Keratinocyte (primary cell): Measurements from ENCODE around the gene NR1D2. TPM values are rescaled to one million over a fixed set of nuclear protein-coding genes. Genes with fewer than 3 reads are reported as not detected.

Experiments used
- DNase-seq: peaks from one replicate; pipeline ENCODE4 v3.0.0-alpha.2; 2011; ENCODE audit warnings: low read depth, missing footprints, low spot score
- FAIRE-seq: peaks from 2 replicates; lab custom pipeline; 2011; peaks lifted over from hg19 to GRCh38; lab: Jason Lieb, UNC
- H2AFZ ChIP-seq: 2 replicates; pipeline ENCODE4 v1.6.0; 2012; ENCODE audit warnings: low read length, control low read depth, inconsistent platforms; ENCODE audit not compliant: control insufficient read depth
- H3K27ac ChIP-seq: 2 replicates; pipeline ENCODE4 v1.5.1; 2011; ENCODE audit warnings: low read length; ENCODE audit not compliant: control insufficient read depth, insufficient read depth
- H3K27me3 ChIP-seq: 3 replicates; pipeline ENCODE4 v1.6.0; 2011; ENCODE audit warnings: low read length; ENCODE audit not compliant: control insufficient read depth, insufficient read depth; ENCODE audit errors: extremely low read depth
- H3K36me3 ChIP-seq, 2 experiments: 2 replicates in 1 of 2; 3 replicates in 1 of 2; pipeline ENCODE4 v1.5.1; 2011; ENCODE audit warnings: low read length in 2 of 2, mild to moderate bottlenecking in 1 of 2; ENCODE audit not compliant: control insufficient read depth in 2 of 2, insufficient read depth in 2 of 2; ENCODE audit errors: extremely low read depth in 1 of 2
- H3K4me1 ChIP-seq: 3 replicates; pipeline ENCODE4 v1.5.1; 2011; ENCODE audit warnings: low read length; ENCODE audit not compliant: control insufficient read depth, insufficient read depth; ENCODE audit errors: extremely low read depth
- H3K4me2 ChIP-seq: 3 replicates; pipeline ENCODE4 v1.6.0; 2011; ENCODE audit warnings: low read depth, low read length; ENCODE audit not compliant: control insufficient read depth, insufficient read depth; ENCODE audit errors: extremely low read depth
- H3K4me3 ChIP-seq, 3 experiments: fragments of 200-600 bp in 1 of 3; sonication (generic) in 1 of 3; 2 replicates in 2 of 3; 3 replicates in 1 of 3; pipeline ENCODE4 v1.5.1; 2011 to 2016; ENCODE audit warnings: low read length in 3 of 3, mild to moderate bottlenecking in 3 of 3, control low read depth in 2 of 3, inconsistent platforms in 1 of 3, low read depth in 1 of 3, mixed read lengths in 1 of 3, mixed run types in 1 of 3, moderate library complexity in 1 of 3; ENCODE audit not compliant: control insufficient read depth in 2 of 3, insufficient read depth in 2 of 3; ENCODE audit errors: extremely low read depth in 1 of 3
- H3K79me2 ChIP-seq: 2 replicates; pipeline ENCODE4 v1.6.0; 2012; ENCODE audit warnings: low read length; ENCODE audit not compliant: control insufficient read depth, insufficient read depth
- H3K9ac ChIP-seq: 3 replicates; pipeline ENCODE4 v1.6.0; 2011; ENCODE audit warnings: low read length; ENCODE audit not compliant: control insufficient read depth, insufficient read depth; ENCODE audit errors: extremely low read depth
- H3K9me1 ChIP-seq: 3 replicates; pipeline ENCODE4 v1.6.0; 2011; ENCODE audit warnings: low read length; ENCODE audit not compliant: control insufficient read depth, insufficient read depth; ENCODE audit errors: extremely low read depth
- H3K9me3 ChIP-seq: 2 replicates; pipeline ENCODE4 v1.5.1; 2012; ENCODE audit warnings: low read depth, low read length; ENCODE audit not compliant: control insufficient read depth
- H4K20me1 ChIP-seq: 3 replicates; pipeline ENCODE4 v1.6.0; 2011; ENCODE audit warnings: low read length; ENCODE audit not compliant: control insufficient read depth, insufficient read depth; ENCODE audit errors: extremely low read depth
- CTCF ChIP-seq, 3 experiments: IDR thresholded peaks in 1 of 3; conservative IDR thresholded peaks in 1 of 3; optimal IDR thresholded peaks in 1 of 3; 2 replicates in 2 of 3; 3 replicates in 1 of 3; pipeline versions ENCODE3 to v1.5.1; 2011; ENCODE audit warnings: low read length in 3 of 3, mild to moderate bottlenecking in 3 of 3, moderate library complexity in 2 of 3, control low read depth in 1 of 3, inconsistent platforms in 1 of 3; ENCODE audit not compliant: insufficient read depth in 2 of 3; ENCODE audit errors: extremely low read depth in 1 of 3
- EZH2 ChIP-seq: IDR thresholded peaks from one replicate; pipeline ENCODE4 v1.6.1; 2012; ENCODE audit warnings: inconsistent platforms, mild to moderate bottlenecking, low read length, moderate library complexity
- dilution Hi-C: fragments of 300-500 bp; cut with MboI; formaldehyde crosslinking; loops from one replicate; pipeline ENCODE4 v1.7.0; 2020; ENCODE audit warnings: low sequenced_read_pairs; ENCODE audit not compliant: extremely low pct_ligation_motif_present
- polyA plus RNA-seq, 5 experiments: library from polyadenylated mRNA; depleted of rRNA in 3 of 5; stranded (reverse) in 3 of 5; stranded (forward) in 1 of 5; unstranded in 1 of 5; fragments of >200 nt; gene quantifications; 1 replicate in 1 of 5; 2 replicates in 3 of 5; 3 replicates in 1 of 5; pipeline versions ENCODE4 v1.2.1 to v1.2.3, GENCODE V29; 2011 to 2012; ENCODE audit warnings: missing spikeins in 2 of 5, low read depth in 1 of 5, low replicate concordance in 1 of 5

The NR1D2 gene
- polyA plus RNA-seq, 1 donor (not counting 4 experiments of a cell fraction or from before 2014, with no cell fraction given): 10.3 TPM

- no peak overlapping the region for H3K27ac ChIP-seq
- dilution Hi-C loops: no loop called here
These were observed 24.0 kb upstream of the NR1D2 start for GRCh38 chr3:23921052-23921511.

GRCh38 chr3:23923786-23924185, 21.3 kb upstream of the NR1D2 start:
- Histone ChIP-seq H3K9ac (no peak overlapping the region), H3K36me3 (peaks cover 7 to 13% of the 10 kb centered on the region in 2 experiments), H3K27ac (no peak overlapping the region), H3K4me3 (no peak overlapping the region), H4K20me1 (peaks cover 7% of the 10 kb centered on the region), H3K4me2 (no peak overlapping the region), H3K9me3 (no peaks in the 10 kb centered on the region), H3K9me1 (no peaks in the 10 kb centered on the region), H3K4me1 (peaks cover 14% of the 10 kb centered on the region), H3K79me2 (peaks cover 2% of the 10 kb centered on the region), H2AFZ (no peak overlapping the region), H3K27me3 (no peaks in the 10 kb centered on the region)
- TF ChIP-seq CTCF (optimal IDR thresholded peaks at IDR 0.05 in 1 of 3, IDR thresholded peaks at IDR 0.05 in 1 of 3, conservative IDR thresholded peaks at IDR 0.05 in 1 of 3; ENCODE audit: extremely low read depth in 1 of 3, insufficient read depth in 2 of 3, low read length in 3 of 3) (no peak), EZH2 (no peak)
- dilution Hi-C loops: no loop called here
- DNase-seq: no peak
- no peak for FAIRE-seq

More at GRCh38 chr3:23921052-23921511, 24.0 kb upstream of the NR1D2 start:
- H3K36me3 ChIP-seq: peaks cover 7 to 24% of the 10 kb centered on the region in 2 experiments
- no peaks in the 10 kb centered on the region for H3K27me3 ChIP-seq
- H4K20me1 ChIP-seq: peaks cover 17% of the 10 kb centered on the region
- FAIRE-seq: no peak
- H3K4me1 ChIP-seq: peaks cover 5% of the 10 kb centered on the region
- no peak for DNase-seq
- no peaks in the 10 kb centered on the region for H3K9me3 ChIP-seq
- no peak overlapping the region for H3K9ac ChIP-seq
- no peak overlapping the region for H2AFZ ChIP-seq
- H3K4me2 ChIP-seq: no peak overlapping the region
- H3K9me1 ChIP-seq: no peaks in the 10 kb centered on the region
- peaks cover 21% of the 10 kb centered on the region for H3K79me2 ChIP-seq
- TF ChIP-seq EZH2: no peak
- TF ChIP-seq CTCF (optimal IDR thresholded peaks at IDR 0.05 in 1 of 3, IDR thresholded peaks at IDR 0.05 in 1 of 3, conservative IDR thresholded peaks at IDR 0.05 in 1 of 3; ENCODE audit: extremely low read depth in 1 of 3, insufficient read depth in 2 of 3, low read length in 3 of 3): no peak
- no peak overlapping the region for H3K4me3 ChIP-seq
